DMS 273 (cell line): ENCODE measurements around the gene EDIL3.
"Not testable (repeated sequence)": the region's sequence is repeated elsewhere in the genome, so short reads cannot be mapped to it uniquely, and the experiment has no call there.

Source experiments
- DNase-seq: peaks from one replicate; lab custom pipeline; 2025; ENCODE audit not compliant: unreplicated experiment; lab: John Stamatoyannopoulos, UW

The EDIL3 gene

GRCh38 chr5:84197538-84197937 is 187.1 kb downstream of the EDIL3 start:
- DNase-seq: no peak

- peak; percentile 88 for DNase-seq
Observed at GRCh38 chr5:84191281-84191680, 193.4 kb downstream of the EDIL3 start.

GRCh38 chr5:84184857-84185256 is 199.8 kb downstream of the EDIL3 start:
- no peak for DNase-seq

GRCh38 chr5:84181093-84181492 is 203.6 kb downstream of the EDIL3 start:
- peak; percentile 31 for DNase-seq

- DNase-seq: no peak
Observed at GRCh38 chr5:84168841-84169240, 215.8 kb downstream of the EDIL3 start.

GRCh38 chr5:84163671-84164070 is 221.0 kb downstream of the EDIL3 start:
- DNase-seq: no peak

- no peak for DNase-seq
Observed at GRCh38 chr5:84162695-84163094, 222.0 kb downstream of the EDIL3 start.

GRCh38 chr5:84160650-84161049 is 224.0 kb downstream of the EDIL3 start:
- not testable (repeated sequence) for DNase-seq

GRCh38 chr5:84149094-84149493 is 235.6 kb downstream of the EDIL3 start:
- DNase-seq: no peak

- DNase-seq: no peak
Observed at GRCh38 chr5:84148651-84149050, 236.0 kb downstream of the EDIL3 start.

GRCh38 chr5:84137541-84137940 is 247.1 kb downstream of the EDIL3 start:
- no peak for DNase-seq

- peak; percentile 29 for DNase-seq
Observed at GRCh38 chr5:84131372-84131771, 253.3 kb downstream of the EDIL3 start.

- no peak for DNase-seq
Observed at GRCh38 chr5:84130006-84130580, 254.6 kb downstream of the EDIL3 start.

- DNase-seq: no peak
Observed at GRCh38 chr5:84125216-84125615, 259.5 kb downstream of the EDIL3 start.

GRCh38 chr5:84119252-84119651 is 265.4 kb downstream of the EDIL3 start:
- no peak for DNase-seq

GRCh38 chr5:84118551-84118950 is 266.1 kb downstream of the EDIL3 start:
- no peak for DNase-seq

GRCh38 chr5:84115727-84116126 is 269.0 kb downstream of the EDIL3 start:
- no peak for DNase-seq

- peak; percentile 35 for DNase-seq
Observed at GRCh38 chr5:84113246-84114105, 271.2 kb downstream of the EDIL3 start.

- DNase-seq: no peak
Observed at GRCh38 chr5:84092738-84093137, 291.9 kb downstream of the EDIL3 start.

GRCh38 chr5:84091127-84091799 is 293.4 kb downstream of the EDIL3 start:
- peak; percentile 9 for DNase-seq

GRCh38 chr5:84088996-84089395 is 295.7 kb downstream of the EDIL3 start:
- DNase-seq: peak; percentile 61

GRCh38 chr5:84086511-84086910 is 298.2 kb downstream of the EDIL3 start:
- no peak for DNase-seq
